Activated T-cell treated with anti-CD3 and anti-CD28 coated beads for 24 hours (primary cell): Measurements from ENCODE around the gene CEP131.

Experiments used
- DNase-seq: peaks from one replicate; pipeline ENCODE4 v3.0.0-alpha.2; 2020; ENCODE audit warnings: low read depth

Gene CEP131

GRCh38 chr17:81223762-81224130, 981 bp upstream of the CEP131 start:
- no peak for DNase-seq

- DNase-seq = no peak
These were observed 202 bp downstream of the CEP131 start for GRCh38 chr17:81222620-81222905.

GRCh38 chr17:81221842-81222619, 734 bp downstream of the CEP131 start:
- no peak for DNase-seq

- DNase-seq = no peak
These were observed 1.4 kb downstream of the CEP131 start for GRCh38 chr17:81221371-81221841.

GRCh38 chr17:81219476-81220180, 3.1 kb downstream of the CEP131 start:
- DNase-seq = no peak

DNA sequence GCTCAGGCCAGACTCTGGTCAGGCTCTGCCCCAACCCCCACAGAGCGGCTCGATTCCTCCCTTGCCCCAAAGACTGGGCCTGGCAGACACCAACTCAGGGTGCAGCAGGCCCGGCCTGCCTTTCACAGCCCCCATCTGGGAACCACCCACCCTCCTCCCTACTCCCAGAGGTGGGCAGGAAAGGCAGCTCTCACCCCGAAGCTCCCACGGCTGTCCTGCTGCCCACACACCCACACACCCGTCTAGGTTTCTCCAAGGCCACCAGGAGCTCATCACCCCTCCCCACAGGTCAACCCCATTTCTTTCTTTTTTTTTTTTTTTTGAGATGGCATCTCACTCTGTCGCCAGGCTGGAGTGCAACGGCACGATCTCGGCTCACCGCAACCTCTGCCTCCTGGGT, 3.8 kb downstream of the CEP131 start:
- DNase-seq = no peak

- DNase-seq = no peak
These were observed 4.3 kb downstream of the CEP131 start for GRCh38 chr17:81218459-81218858.

DNA sequence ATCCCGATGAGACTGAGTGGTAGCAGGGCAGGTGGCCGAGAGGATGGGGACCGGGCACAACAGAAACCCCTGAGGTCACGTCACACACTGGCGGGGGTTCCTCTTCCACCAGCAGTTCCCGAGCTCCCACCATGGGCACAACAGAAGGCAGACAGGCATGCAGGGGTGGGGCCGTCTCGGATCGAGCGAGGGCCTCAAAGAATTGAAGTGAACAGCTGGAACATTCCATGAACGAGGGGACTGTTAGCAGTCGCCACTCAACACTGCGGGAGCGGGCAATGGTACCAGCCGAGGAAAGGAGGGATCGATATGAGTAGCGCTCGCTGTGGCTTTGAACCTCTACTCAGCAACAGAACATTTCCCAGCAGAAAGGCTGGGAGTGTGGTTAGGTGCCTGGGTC, 5.3 kb downstream of the CEP131 start:
- no peak for DNase-seq

DNA sequence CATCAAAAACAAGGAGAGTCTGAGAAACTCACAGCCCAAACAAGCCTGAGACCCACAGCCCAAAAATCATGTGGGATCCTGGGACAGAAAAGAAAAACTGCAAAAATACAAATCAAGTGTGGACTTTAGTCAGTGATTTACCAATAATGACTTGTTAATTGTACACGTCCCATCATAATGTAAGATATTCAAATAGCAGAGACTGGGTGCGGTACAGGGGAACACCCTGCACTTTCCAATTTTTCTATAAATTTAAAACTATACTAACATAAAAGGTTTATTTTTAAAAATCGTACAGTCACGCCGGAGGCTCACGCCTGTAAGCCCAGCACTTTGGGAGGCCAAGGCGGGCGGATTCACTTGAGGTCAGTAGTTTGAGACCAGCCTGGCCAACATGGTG, 8.8 kb downstream of the CEP131 start:
- DNase-seq = no peak

- DNase-seq = no peak
These were observed 10.4 kb downstream of the CEP131 start for GRCh38 chr17:81212365-81212764.

GRCh38 chr17:81210868-81211267, 11.9 kb downstream of the CEP131 start:
- DNase-seq = no peak

DNA sequence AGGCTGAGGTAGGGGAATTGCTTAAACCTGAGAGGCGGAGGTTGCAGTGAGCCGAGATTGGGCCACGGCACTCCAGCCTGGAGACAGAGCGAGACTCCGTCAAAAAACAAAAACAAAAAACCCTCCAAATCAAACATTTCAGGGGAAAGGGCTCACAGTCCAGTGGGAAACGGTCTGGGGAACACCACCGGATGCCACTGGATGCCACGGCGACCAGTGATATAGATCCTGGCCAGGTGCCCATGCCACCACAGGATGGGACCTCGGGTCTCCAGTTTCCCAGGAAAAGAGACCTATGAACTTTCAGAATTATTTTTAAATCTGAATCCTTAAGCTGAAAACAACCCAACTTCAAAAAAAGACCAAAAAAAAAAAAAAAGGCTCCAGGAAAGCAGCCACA, 12.3 kb downstream of the CEP131 start:
- DNase-seq = no peak

- no peak for DNase-seq
These were observed 13.6 kb downstream of the CEP131 start for GRCh38 chr17:81209141-81209540.

GRCh38 chr17:81208651-81209050, 14.1 kb downstream of the CEP131 start:
- no peak for DNase-seq

GRCh38 chr17:81207610-81208581, 14.9 kb downstream of the CEP131 start:
- no peak for DNase-seq

DNA sequence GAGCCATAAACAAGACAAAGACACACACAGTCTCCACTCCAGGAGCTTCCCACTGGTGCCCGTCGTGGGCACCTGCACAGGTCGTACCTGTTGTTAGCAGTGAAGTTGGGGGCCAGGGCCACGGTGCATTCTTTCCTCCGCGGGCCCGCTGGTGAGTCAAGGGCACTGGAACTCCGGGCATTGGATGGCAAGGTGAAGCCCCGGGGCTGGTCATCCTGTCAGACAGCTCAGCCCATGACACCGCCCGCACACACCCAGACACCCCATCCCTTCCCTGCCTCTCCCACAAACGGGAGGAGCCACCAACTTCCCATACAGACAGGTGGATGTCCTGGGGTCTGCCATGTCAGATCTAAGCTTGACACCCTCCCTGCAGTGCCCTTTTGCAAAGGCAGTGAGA, 16.1 kb downstream of the CEP131 start:
- no peak for DNase-seq

DNA sequence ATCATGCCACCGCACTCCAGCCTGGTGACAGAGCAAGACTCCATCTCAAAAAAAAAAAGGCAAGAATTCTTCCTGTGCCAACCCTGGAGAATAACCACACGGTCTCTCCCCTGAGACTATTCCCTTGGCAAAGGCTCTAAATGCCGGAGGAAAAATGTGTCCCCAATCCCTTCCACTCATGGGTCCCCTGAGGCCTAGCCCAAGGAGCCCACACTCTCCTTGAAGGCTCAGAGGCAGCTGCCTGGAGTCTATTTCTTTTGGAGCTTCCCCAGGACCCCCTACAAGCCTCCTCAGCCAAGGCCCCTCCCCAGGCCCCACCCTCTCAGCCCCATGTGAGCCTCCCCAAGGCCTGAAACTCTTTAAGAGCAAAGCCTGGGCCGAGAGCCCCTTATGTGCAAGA, 16.6 kb downstream of the CEP131 start:
- no peak for DNase-seq

GRCh38 chr17:81204578-81204977, 18.2 kb downstream of the CEP131 start:
- no peak for DNase-seq

- DNase-seq = no peak
These were observed 19.6 kb downstream of the CEP131 start for GRCh38 chr17:81203136-81203535.

GRCh38 chr17:81202318-81202717, 20.4 kb downstream of the CEP131 start:
- DNase-seq = no peak

GRCh38 chr17:81200695-81201580, 21.8 kb downstream of the CEP131 start:
- DNase-seq = peak; percentile 8

- DNase-seq = no peak
These were observed 22.6 kb downstream of the CEP131 start for GRCh38 chr17:81200201-81200600.
